Caco-2 (cell line): ENCODE measurements around the gene IL15. TPM values are rescaled to one million over a fixed set of nuclear protein-coding genes. Genes with fewer than 3 reads are reported as not detected.

ENCODE experiments used
- BruUV-seq: library from RNA; stranded (reverse); fragments of 400-500 nt; replicated peaks from 2 replicates; lab custom pipeline; 2021; lab: Mats Ljungman, UMichigan
- CTCF ChIA-PET: fragments of 300-600 bp; sonication (Branson Sonifier 250); formaldehyde crosslinking; loops from one replicate; lab custom pipeline; 2022; ENCODE audit warnings: antibody characterized with exemption; lab: Charles Lee
- POLR2A ChIA-PET: fragments of 300-600 bp; sonication (Branson Sonifier 250); formaldehyde crosslinking; loops from one replicate; lab custom pipeline; 2022; ENCODE audit warnings: antibody characterized with exemption; lab: Charles Lee
- DNase-seq, 2 experiments: peaks; one replicate each; pipeline versions ENCODE4 v3.0.0 to v3.0.0-alpha.2; 2020 to 2022
- H3K27me3 ChIP-seq: replicated peaks from 2 replicates; pipeline ENCODE4 v1.6.0; 2011; ENCODE audit warnings: low read length; ENCODE audit not compliant: control insufficient read depth, insufficient read depth
- H3K36me3 ChIP-seq: 2 replicates; pipeline ENCODE4 v1.5.1; 2011; ENCODE audit warnings: low read length; ENCODE audit not compliant: control insufficient read depth, insufficient read depth
- H3K4me1 ChIP-seq: fragments of 250-450 bp; sonication (Bioruptor Pico); 2 replicates; pipeline ENCODE4 v1.5.1; 2020; ENCODE audit warnings: mild to moderate bottlenecking
- H3K4me3 ChIP-seq: 2 replicates; pipeline ENCODE4 v1.5.1; 2011; ENCODE audit warnings: low read depth, mild to moderate bottlenecking, control low read depth, low read length
- H3K9me3 ChIP-seq: fragments of 250-450 bp; sonication (Bioruptor Pico); 2 replicates; pipeline ENCODE4 v1.5.1; 2020; ENCODE audit warnings: mild to moderate bottlenecking, moderate library complexity
- H3K27ac Mint-ChIP-seq: one replicate; pipeline ENCODE4 v1.8.0; 2022; ENCODE audit warnings: mixed read lengths; ENCODE audit not compliant: unreplicated experiment
- H3K27me3 Mint-ChIP-seq: one replicate; pipeline ENCODE4 v1.8.0; 2022; ENCODE audit warnings: mixed read lengths; ENCODE audit not compliant: insufficient read depth, unreplicated experiment
- H3K36me3 Mint-ChIP-seq: one replicate; pipeline ENCODE4 v1.8.0; 2022; ENCODE audit warnings: mild to moderate bottlenecking, mixed read lengths; ENCODE audit not compliant: insufficient read depth, unreplicated experiment
- H3K4me1 Mint-ChIP-seq: one replicate; pipeline ENCODE4 v1.8.0; 2022; ENCODE audit warnings: low read depth, mixed read lengths; ENCODE audit not compliant: unreplicated experiment
- H3K4me3 Mint-ChIP-seq: one replicate; pipeline ENCODE4 v1.8.0; 2022; ENCODE audit warnings: mild to moderate bottlenecking, moderate library complexity, mixed read lengths; ENCODE audit not compliant: unreplicated experiment
- H3K9me3 Mint-ChIP-seq: one replicate; pipeline ENCODE4 v1.8.0; 2022; ENCODE audit warnings: mixed read lengths; ENCODE audit not compliant: unreplicated experiment
- CTCF ChIP-seq, 2 experiments: fragments of 200-600 bp in 1 of 2; IDR thresholded peaks; 1 replicate in 1 of 2; 2 replicates in 1 of 2; pipeline versions ENCODE4 v1.5.1 to v1.8.0; 2011 to 2022; ENCODE audit warnings: antibody characterized with exemption in 1 of 2, control low read depth in 1 of 2, inconsistent platforms in 1 of 2, low read depth in 1 of 2, low read length in 1 of 2, mild to moderate bottlenecking in 1 of 2, moderate library complexity in 1 of 2; ENCODE audit not compliant: insufficient read depth in 1 of 2, severe bottlenecking in 1 of 2, unreplicated experiment in 1 of 2
- intact Hi-C: fragments of 100-400 bp; cut with micrococcal nuclease; formaldehyde crosslinking; loops from one replicate; pipeline ENCODE4 v1.10.0; 2022; ENCODE audit not compliant: unreplicated experiment
- total RNA-seq: library from RNA; stranded (reverse); gene quantifications from 2 replicates; pipeline ENCODE4 v1.2.3, GENCODE V29; 2022

IL15 gene
- total RNA-seq, 1 experiment from 2014 or later: not detected

GRCh38 chr4:141654098-141654497 is 17.7 kb downstream of the IL15 start:
- H3K4me1 Mint-ChIP-seq: no peaks in the 10 kb centered on the region
- H3K27me3 Mint-ChIP-seq: peaks cover 3% of the 10 kb centered on the region
- no peaks in the 10 kb centered on the region for H3K9me3 ChIP-seq
- H3K9me3 Mint-ChIP-seq: no peaks in the 10 kb centered on the region
- H3K27ac Mint-ChIP-seq: no peak overlapping the region
- no peaks in the 10 kb centered on the region for H3K36me3 Mint-ChIP-seq
- POLR2A ChIA-PET: no interaction called here
- DNase-seq: peak; percentile 35 to 46
- intact Hi-C loops: loop anchor here (1.0 kb wide), 2 partner anchors 347 to 496 kb away; no protein-coding TSS in a partner anchor
- BruUV-seq: no TSS peak
- H3K27me3 ChIP-seq: no peaks in the 10 kb centered on the region
- CTCF ChIA-PET: interaction anchor here (1.1 kb wide), 1 partner anchor 307 kb away, joined by 4 read pairs; no protein-coding TSS in a partner anchor
- H3K4me3 Mint-ChIP-seq: no peak overlapping the region
- H3K4me3 ChIP-seq: no peak overlapping the region
- no peaks in the 10 kb centered on the region for H3K4me1 ChIP-seq
- H3K36me3 ChIP-seq: no peaks in the 10 kb centered on the region
- peak; percentile 21 to 75 for TF ChIP-seq CTCF (IDR thresholded peaks at IDR 0.05; ENCODE audit: insufficient read depth in 1 of 2, low read depth in 1 of 2, low read length in 1 of 2, severe bottlenecking in 1 of 2, unreplicated experiment in 1 of 2)

DNA sequence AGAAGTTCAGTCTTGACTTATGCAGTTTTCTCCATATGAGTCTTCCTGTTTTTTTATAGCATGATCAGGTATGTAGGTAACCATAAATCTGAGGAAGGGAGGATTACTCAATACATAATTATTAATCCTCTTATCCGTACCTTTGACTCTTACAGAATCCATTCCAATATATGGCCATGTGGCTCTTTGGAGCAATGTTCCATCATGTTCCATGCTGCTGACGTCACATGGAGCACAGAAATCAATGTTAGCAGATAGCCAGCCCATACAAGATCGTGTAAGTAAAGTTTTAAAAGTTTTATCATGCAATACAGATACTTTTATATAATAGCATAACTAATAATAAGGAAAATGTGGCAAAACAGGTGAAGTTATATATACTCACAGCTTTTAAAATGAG is 19.6 kb downstream of the IL15 start:
- ChIA-PET POLR2A (no interaction called here), CTCF (no interaction called here)
- H3K4me3 ChIP-seq: no peak overlapping the region
- TF ChIP-seq CTCF (IDR thresholded peaks at IDR 0.05; ENCODE audit: insufficient read depth in 1 of 2, low read depth in 1 of 2, low read length in 1 of 2, severe bottlenecking in 1 of 2, unreplicated experiment in 1 of 2): no peak
- no peak overlapping the region for H3K4me3 Mint-ChIP-seq
- H3K27me3 ChIP-seq: no peaks in the 10 kb centered on the region
- intact Hi-C loops: no loop called here
- H3K27ac Mint-ChIP-seq: no peak overlapping the region
- BruUV-seq: no TSS peak
- H3K36me3 ChIP-seq: no peaks in the 10 kb centered on the region
- DNase-seq: no peak
- no peaks in the 10 kb centered on the region for H3K9me3 ChIP-seq
- no peaks in the 10 kb centered on the region for H3K36me3 Mint-ChIP-seq
- no peaks in the 10 kb centered on the region for H3K9me3 Mint-ChIP-seq
- H3K4me1 Mint-ChIP-seq: no peaks in the 10 kb centered on the region
- no peaks in the 10 kb centered on the region for H3K4me1 ChIP-seq
- H3K27me3 Mint-ChIP-seq: no peaks in the 10 kb centered on the region

GRCh38 chr4:141657550-141658250 is 21.3 kb downstream of the IL15 start:
- H3K4me1 ChIP-seq: no peaks in the 10 kb centered on the region
- BruUV-seq: no TSS peak
- no peaks in the 10 kb centered on the region for H3K36me3 ChIP-seq
- no peak overlapping the region for H3K4me3 ChIP-seq
- Mint-ChIP-seq H3K27me3 (no peaks in the 10 kb centered on the region), H3K4me3 (no peak overlapping the region), H3K27ac (no peak overlapping the region), H3K9me3 (no peaks in the 10 kb centered on the region), H3K36me3 (no peaks in the 10 kb centered on the region), H3K4me1 (no peaks in the 10 kb centered on the region)
- CTCF ChIA-PET: interaction anchor here (0.7 kb wide), 1 partner anchor 311 kb away, joined by 3 read pairs; no protein-coding TSS in a partner anchor
- no peaks in the 10 kb centered on the region for H3K27me3 ChIP-seq
- intact Hi-C loops: no loop called here
- POLR2A ChIA-PET: no interaction called here
- no peak for TF ChIP-seq CTCF (IDR thresholded peaks at IDR 0.05; ENCODE audit: insufficient read depth in 1 of 2, low read depth in 1 of 2, low read length in 1 of 2, severe bottlenecking in 1 of 2, unreplicated experiment in 1 of 2)
- no peaks in the 10 kb centered on the region for H3K9me3 ChIP-seq
- no peak for DNase-seq
